ENCODE results near the gene OR11L1.

The OR11L1 gene

GRCh38 chr1:247797518-247797917, 44.2 kb downstream of the OR11L1 start:
- DNase-seq = no peak
